ENCODE measurements around the gene LITAFD.
A peak's percentile ranks its signal among the peaks of the same experiment; 100 is the strongest.

LITAFD gene

DNA sequence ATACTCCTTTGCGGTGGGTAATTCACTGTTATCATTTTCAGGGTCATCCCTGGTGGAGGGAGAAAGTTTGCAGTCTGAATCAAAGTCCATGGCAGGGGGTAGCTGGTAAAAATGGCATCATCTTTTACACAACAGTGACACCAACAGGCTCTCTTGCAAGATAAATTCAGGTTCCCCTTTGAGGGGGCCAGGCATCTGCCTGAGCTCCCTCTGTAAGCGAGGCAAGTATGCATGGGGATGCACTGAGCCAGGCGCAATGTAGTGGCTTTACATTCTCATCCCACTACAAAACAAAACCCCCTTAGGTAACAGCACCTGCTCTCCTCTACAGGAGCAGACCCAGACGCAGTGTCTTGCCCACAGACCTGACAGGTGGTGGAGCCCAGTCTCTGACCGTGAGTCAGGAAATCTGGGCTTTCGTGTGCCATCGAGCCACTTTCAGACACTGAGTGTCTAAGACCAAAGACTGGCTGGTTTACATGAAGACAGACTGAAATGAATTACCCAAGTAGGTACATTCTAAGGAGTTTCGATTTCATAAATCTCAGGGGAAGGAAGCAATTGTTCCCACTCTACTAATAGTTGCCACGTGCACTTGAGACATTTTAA, 17.7 kb downstream of the LITAFD start:
- H3K9me3 ChIP-seq (replicated peaks in 1 of 11): no peaks in the 10 kb centered on the region
- H3K27ac ChIP-seq: no peak overlapping the region
- no peak for TF ChIP-seq Cebpa-rat (IDR thresholded peaks at IDR 0.05)
- no peak overlapping the region for H3K9ac ChIP-seq
- no peak overlapping the region for H3K4me3 ChIP-seq
- H4K20me1 ChIP-seq: peaks cover 13 to 92% (median 47%) of the 10 kb centered on the region in 11 experiments; a peak in 21 of 22 replicates
- H3K4me1 ChIP-seq: peaks cover 0 to 14% (median 5%) of the 10 kb centered on the region in 10 experiments; a peak in 15 of 20 replicates
- no peak overlapping the region for H3K4me2 ChIP-seq
- H3K27me3 ChIP-seq: no peaks in the 10 kb centered on the region
- H3K36me3 ChIP-seq: peaks cover 99 to 100% (median 100%) of the 10 kb centered on the region in 11 experiments

DNA sequence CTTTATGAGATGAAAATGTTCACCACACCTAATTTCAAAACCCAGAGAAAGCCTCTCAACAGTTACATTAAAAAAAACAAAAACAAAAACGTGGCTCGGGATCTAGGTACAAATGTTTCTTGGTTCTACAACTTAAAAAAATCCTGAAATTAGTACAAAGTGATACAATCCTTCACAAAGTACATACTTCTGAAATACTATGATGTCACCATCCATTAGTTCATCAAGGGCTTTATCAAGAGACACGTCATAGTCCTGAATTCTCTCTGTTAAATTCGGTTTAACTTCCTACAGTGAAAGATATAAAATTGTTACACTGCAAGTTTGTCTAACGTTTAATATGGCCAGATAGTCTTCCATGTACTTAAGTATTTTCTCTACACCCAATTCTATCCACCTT, 18.2 kb downstream of the LITAFD start:
- Histone ChIP-seq H3K27ac (no peak overlapping the region), H4K20me1 (peaks cover 16 to 93% (median 47%) of the 10 kb centered on the region in 11 experiments; a peak in 21 of 22 replicates), H3K9me3 (replicated peaks in 1 of 11) (no peaks in the 10 kb centered on the region), H3K27me3 (no peaks in the 10 kb centered on the region), H3K4me1 (peaks cover 0 to 10% (median 0%) of the 10 kb centered on the region in 10 experiments; a peak in 5 of 20 replicates), H3K9ac (no peak overlapping the region), H3K4me2 (no peak overlapping the region), H3K36me3 (peaks cover 99 to 100% (median 100%) of the 10 kb centered on the region in 11 experiments), H3K4me3 (no peak overlapping the region)
- TF ChIP-seq Cebpa-rat (IDR thresholded peaks at IDR 0.05): no peak

DNA sequence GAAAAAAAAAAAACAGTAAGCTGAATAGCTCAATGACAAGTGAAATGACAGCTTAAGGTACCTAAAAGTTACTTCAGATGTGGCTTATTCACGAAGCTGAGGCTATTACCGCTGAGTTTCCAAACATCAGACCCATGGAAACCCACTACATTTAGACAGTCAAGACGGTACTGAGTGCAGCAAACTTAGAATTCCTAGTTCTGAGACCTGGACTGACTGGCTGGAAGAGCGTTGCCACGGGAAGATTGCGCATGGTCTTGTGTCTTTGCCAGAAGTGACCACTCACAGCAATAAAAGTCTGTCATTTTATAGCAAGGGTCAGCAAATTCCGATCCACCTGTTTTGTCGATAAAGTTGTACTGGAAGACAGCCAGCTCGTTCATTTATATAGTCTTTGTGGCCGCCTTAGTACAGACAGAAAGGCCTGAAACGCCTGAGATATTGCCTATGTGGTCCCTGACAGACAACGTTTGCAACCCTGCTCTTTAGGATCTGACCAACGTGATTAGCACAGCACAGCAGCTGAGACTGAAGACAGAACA, 19.2 kb downstream of the LITAFD start:
- H3K36me3 ChIP-seq: peaks cover 99 to 100% (median 100%) of the 10 kb centered on the region in 11 experiments
- no peak for TF ChIP-seq Cebpa-rat (IDR thresholded peaks at IDR 0.05)
- H3K4me2 ChIP-seq: no peak overlapping the region
- H3K4me3 ChIP-seq: no peak overlapping the region
- no peak overlapping the region for H3K27ac ChIP-seq
- no peaks in the 10 kb centered on the region for H3K27me3 ChIP-seq
- H4K20me1 ChIP-seq: peaks cover 26 to 93% (median 55%) of the 10 kb centered on the region in 11 experiments; a peak in 21 of 22 replicates
- peaks cover 0 to 10% (median 0%) of the 10 kb centered on the region in 10 experiments; a peak in 2 of 20 replicates for H3K4me1 ChIP-seq
- no peaks in the 10 kb centered on the region for H3K9me3 ChIP-seq (replicated peaks in 1 of 11)
- H3K9ac ChIP-seq: no peak overlapping the region

DNA sequence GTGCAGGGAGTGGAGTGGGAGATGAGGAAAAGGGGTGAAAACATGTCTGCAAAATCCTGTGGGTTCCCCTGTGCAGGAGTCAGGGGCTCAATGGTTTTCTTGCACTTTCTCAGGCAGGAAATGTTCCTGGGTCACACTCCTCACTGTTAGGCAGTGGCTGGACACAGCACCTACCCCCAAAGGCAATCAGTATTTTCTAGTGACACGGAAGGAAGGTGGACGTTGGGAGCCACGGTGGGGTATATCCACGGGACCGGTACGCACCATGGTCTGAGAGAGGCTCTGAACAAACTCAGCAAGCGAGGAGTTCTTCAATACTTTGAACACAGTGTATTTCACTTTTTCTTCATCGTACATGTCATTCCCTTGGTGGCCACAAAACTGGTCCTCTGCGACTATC, 20.9 kb downstream of the LITAFD start:
- no peak overlapping the region for H3K27ac ChIP-seq
- H4K20me1 ChIP-seq: peaks cover 28 to 95% (median 71%) of the 10 kb centered on the region in 11 experiments; a peak in 21 of 22 replicates
- no peaks in the 10 kb centered on the region for H3K4me1 ChIP-seq
- H3K36me3 ChIP-seq: peaks cover 100% of the 10 kb centered on the region in 11 experiments
- no peaks in the 10 kb centered on the region for H3K9me3 ChIP-seq (replicated peaks in 1 of 11)
- no peak overlapping the region for H3K4me3 ChIP-seq
- H3K27me3 ChIP-seq: no peaks in the 10 kb centered on the region
- H3K9ac ChIP-seq: no peak overlapping the region
- H3K4me2 ChIP-seq: no peak overlapping the region
- TF ChIP-seq Cebpa-rat (IDR thresholded peaks at IDR 0.05): no peak

DNA sequence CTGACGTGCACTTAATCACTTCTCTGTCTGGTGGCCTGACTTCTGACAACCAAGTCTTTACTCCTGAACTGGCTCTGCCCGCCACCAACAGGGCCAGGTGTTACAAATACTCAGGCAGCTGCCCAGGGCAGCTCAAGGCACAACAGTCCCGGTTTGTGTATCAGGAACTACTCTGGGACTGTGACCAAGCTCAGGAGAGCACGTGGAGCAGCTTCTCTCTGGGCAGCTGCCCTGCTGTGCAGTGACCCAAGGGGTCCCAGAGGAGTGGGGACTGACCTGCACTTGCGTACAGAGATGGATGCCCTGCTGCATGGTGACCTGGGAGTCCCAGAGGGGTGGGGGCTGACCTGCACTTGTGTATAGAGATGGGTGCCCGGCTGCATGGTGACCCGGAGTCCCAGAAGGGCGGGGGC, 21.9 kb downstream of the LITAFD start:
- Histone ChIP-seq H3K36me3 (peaks cover 100% of the 10 kb centered on the region in 11 experiments), H3K27ac (no peak overlapping the region), H4K20me1 (peaks cover 33 to 95% (median 77%) of the 10 kb centered on the region in 11 experiments; a peak in 21 of 22 replicates), H3K4me2 (no peak overlapping the region), H3K4me3 (no peak overlapping the region), H3K4me1 (peaks cover 0 to 8% (median 2%) of the 10 kb centered on the region in 10 experiments; a peak in 10 of 20 replicates), H3K27me3 (no peaks in the 10 kb centered on the region), H3K9ac (no peak overlapping the region), H3K9me3 (replicated peaks in 1 of 11) (no peaks in the 10 kb centered on the region)
- TF ChIP-seq Cebpa-rat (IDR thresholded peaks at IDR 0.05): no peak

DNA sequence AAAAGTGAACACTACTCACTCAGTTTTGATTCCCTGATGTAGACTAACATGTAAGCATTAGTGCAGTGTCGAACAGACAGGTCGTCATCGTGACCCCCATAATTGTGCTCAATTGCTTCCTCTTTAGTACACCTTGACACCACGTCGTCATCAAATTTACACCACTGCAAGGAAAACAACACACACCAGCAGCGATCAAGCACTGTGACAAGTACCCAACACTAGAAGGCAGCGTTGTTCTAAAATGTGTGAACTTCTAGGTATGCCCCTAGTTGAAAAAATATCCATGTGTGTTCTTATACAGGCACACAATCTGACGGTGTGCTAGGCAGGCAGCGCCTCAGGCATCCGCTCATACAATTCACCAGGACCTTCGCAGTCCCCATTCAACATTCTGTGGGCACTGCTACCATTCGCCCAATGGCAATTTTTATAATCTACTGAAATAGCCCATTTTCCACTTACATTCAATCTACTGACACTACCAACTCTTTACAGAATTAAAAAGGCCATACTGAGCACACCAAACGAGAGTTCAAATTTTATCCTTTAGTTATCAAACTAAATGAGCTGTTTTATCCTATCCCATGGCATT, 23.1 kb downstream of the LITAFD start:
- peaks cover 100% of the 10 kb centered on the region in 11 experiments for H3K36me3 ChIP-seq
- no peak overlapping the region for H3K9ac ChIP-seq
- no peaks in the 10 kb centered on the region for H3K9me3 ChIP-seq (replicated peaks in 1 of 11)
- H3K27ac ChIP-seq: no peak overlapping the region
- TF ChIP-seq Cebpa-rat (IDR thresholded peaks at IDR 0.05): no peak
- H3K4me2 ChIP-seq: no peak overlapping the region
- H4K20me1 ChIP-seq: peaks cover 41 to 97% (median 80%) of the 10 kb centered on the region in 11 experiments; a peak in 21 of 22 replicates
- H3K27me3 ChIP-seq: no peaks in the 10 kb centered on the region
- H3K4me1 ChIP-seq: peaks cover 0 to 19% (median 4%) of the 10 kb centered on the region in 10 experiments; a peak in 10 of 20 replicates
- H3K4me3 ChIP-seq: no peak overlapping the region

DNA sequence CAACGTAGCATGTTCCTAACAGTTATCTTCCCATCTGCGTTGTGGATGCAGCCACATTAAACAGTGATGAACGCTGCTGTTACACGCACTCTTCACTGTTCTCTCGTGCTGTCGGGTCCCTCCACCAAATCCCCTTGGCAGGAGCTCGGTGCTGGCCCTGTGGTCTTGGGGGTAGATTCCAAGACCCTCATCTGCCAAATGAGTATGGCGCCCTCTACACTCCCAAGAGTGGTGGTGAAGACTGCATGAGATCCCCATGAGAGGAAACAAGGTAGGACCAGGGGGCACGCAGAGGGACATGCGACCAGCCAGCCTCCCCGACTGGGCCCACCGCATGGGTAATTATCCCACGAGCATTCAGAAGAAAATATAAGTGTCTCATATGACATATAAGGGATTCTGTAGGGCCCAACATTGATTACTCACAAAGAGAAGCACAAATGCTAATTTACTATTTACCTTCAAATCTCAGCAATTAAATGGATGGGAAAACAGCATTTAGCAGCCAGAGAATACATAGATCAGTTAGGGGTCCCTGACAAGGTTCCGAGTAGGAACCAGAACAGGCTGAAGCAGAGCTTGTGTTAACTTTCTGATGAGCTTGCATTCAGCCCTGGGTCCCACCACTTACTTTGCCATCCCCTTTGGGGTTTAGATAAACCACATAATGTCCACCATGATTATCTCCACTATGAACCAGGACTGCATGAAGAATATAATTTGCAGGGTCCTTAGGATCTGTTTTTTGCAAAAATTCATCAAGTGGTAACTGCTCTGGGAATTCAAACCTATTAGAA, 23.8 kb downstream of the LITAFD start:
- H3K27me3 ChIP-seq: no peaks in the 10 kb centered on the region
- H3K36me3 ChIP-seq: peaks cover 100% of the 10 kb centered on the region in 11 experiments
- TF ChIP-seq Cebpa-rat (IDR thresholded peaks at IDR 0.05): no peak
- H3K4me1 ChIP-seq: peaks cover 0 to 19% (median 5%) of the 10 kb centered on the region in 10 experiments; a peak in 11 of 20 replicates
- no peak overlapping the region for H3K27ac ChIP-seq
- no peak overlapping the region for H3K4me2 ChIP-seq
- H3K4me3 ChIP-seq: no peak overlapping the region
- peaks cover 47 to 99% (median 83%) of the 10 kb centered on the region in 11 experiments; a peak in 21 of 22 replicates for H4K20me1 ChIP-seq
- H3K9ac ChIP-seq: no peak overlapping the region
- H3K9me3 ChIP-seq (replicated peaks in 1 of 11): no peaks in the 10 kb centered on the region

DNA sequence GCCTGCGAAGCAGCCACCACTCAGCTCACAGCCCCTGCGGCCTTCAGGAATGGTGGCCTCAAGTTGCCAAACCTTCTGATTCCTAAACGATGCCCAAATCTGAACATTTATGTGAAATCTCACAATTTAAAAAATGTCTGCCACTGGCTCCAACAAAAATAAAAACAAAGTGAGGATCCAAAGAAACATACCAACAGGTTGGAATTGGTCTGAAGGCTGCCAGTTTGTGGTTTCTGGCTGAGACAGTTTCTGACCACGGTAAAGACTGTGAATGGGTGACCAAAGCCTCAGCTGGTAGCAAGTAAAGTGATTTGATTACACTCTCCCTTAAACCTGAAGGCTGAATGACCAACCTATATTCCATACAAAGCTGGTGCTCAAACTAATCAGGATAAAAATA, 24.9 kb downstream of the LITAFD start:
- Histone ChIP-seq H3K27ac (no peak overlapping the region; a peak in 1 of 22 replicates), H3K9ac (peak overlapping the region in 2 of 11 experiments; percentile 3 to 10; a peak in 1 of 22 replicates), H3K9me3 (replicated peaks in 1 of 11) (no peaks in the 10 kb centered on the region), H3K27me3 (no peaks in the 10 kb centered on the region), H3K36me3 (peaks cover 100% of the 10 kb centered on the region in 11 experiments), H3K4me3 (no peak overlapping the region), H3K4me2 (no peak overlapping the region), H4K20me1 (peaks cover 58 to 99% (median 87%) of the 10 kb centered on the region in 11 experiments; a peak in 21 of 22 replicates), H3K4me1 (peaks cover 0 to 19% (median 7%) of the 10 kb centered on the region in 10 experiments; a peak in 11 of 20 replicates)
- no peak for TF ChIP-seq Cebpa-rat (IDR thresholded peaks at IDR 0.05)

Measured in BLaER1 treated with 17β-estradiol and CSF1 and Interleukin-3, amounts not matched to agents 10 nM and 100 nM (cell line).